PC-9 (cell line): ENCODE data around the gene SLC16A14. TPM values are rescaled to one million over a fixed set of nuclear protein-coding genes. Genes with fewer than 3 reads are reported as not detected.

Source experiments
- BruUV-seq: library from RNA; stranded (reverse); fragments of 400-500 nt; replicated peaks from 2 replicates; lab custom pipeline; 2021; lab: Mats Ljungman, UMichigan
- CTCF ChIA-PET: fragments of 300-600 bp; sonication (Branson Sonifier 250); formaldehyde crosslinking; loops from one replicate; lab custom pipeline; 2022; ENCODE audit warnings: antibody characterized with exemption; lab: Charles Lee
- POLR2A ChIA-PET: fragments of 300-600 bp; sonication (Branson Sonifier 250); formaldehyde crosslinking; loops from one replicate; lab custom pipeline; 2022; ENCODE audit warnings: antibody characterized with exemption; ENCODE audit not compliant: unreplicated experiment; lab: Charles Lee
- DNase-seq, 2 experiments: peaks; one replicate each; pipeline versions ENCODE4 v3.0.0 to v3.0.0-alpha.2; 2015 to 2022; ENCODE audit warnings: mixed read lengths in 1 of 2
- H2AFZ ChIP-seq: fragments of 200-600 bp; sonication (generic); 2 replicates; pipeline ENCODE4 v1.8.1; 2017; ENCODE audit warnings: antibody characterized with exemption
- H3F3A ChIP-seq: fragments of 200-600 bp; sonication (generic); 2 replicates; pipeline ENCODE4 v1.8.1; 2017; ENCODE audit warnings: antibody characterized with exemption, mild to moderate bottlenecking, low read depth; ENCODE audit not compliant: insufficient read depth
- H3K27ac ChIP-seq: fragments of 200-600 bp; sonication (generic); 2 replicates; pipeline ENCODE4 v1.6.1; 2016; ENCODE audit warnings: mixed run types
- H3K27me3 ChIP-seq: fragments of 200-600 bp; sonication (generic); 2 replicates; pipeline ENCODE4 v1.6.1; 2016; ENCODE audit warnings: low read depth, mixed run types; ENCODE audit not compliant: insufficient read depth
- H3K36me3 ChIP-seq: fragments of 200-600 bp; sonication (generic); 2 replicates; pipeline ENCODE4 v1.6.1; 2016; ENCODE audit warnings: low read depth, mixed run types
- H3K4me1 ChIP-seq: fragments of 200-600 bp; sonication (generic); replicated peaks from 2 replicates; pipeline ENCODE4 v1.6.1; 2016; ENCODE audit warnings: mixed run types; ENCODE audit not compliant: insufficient read depth
- H3K4me2 ChIP-seq: fragments of 200-600 bp; sonication (generic); 2 replicates; pipeline ENCODE4 v1.6.1; 2017; ENCODE audit warnings: mixed run types
- H3K4me3 ChIP-seq: fragments of 200-600 bp; sonication (generic); 2 replicates; pipeline ENCODE4 v1.6.1; 2016; ENCODE audit warnings: mixed run types
- H3K79me2 ChIP-seq: fragments of 200-600 bp; sonication (generic); 2 replicates; pipeline ENCODE4 v1.6.1; 2017; ENCODE audit warnings: low read depth, mixed run types
- H3K9me2 ChIP-seq: fragments of 200-600 bp; sonication (generic); 2 replicates; pipeline ENCODE4 v1.8.1; 2017; ENCODE audit warnings: mild to moderate bottlenecking; ENCODE audit not compliant: insufficient read depth
- H3K9me3 ChIP-seq: fragments of 200-600 bp; sonication (generic); 2 replicates; pipeline ENCODE4 v1.8.1; 2016; ENCODE audit warnings: low read depth; ENCODE audit not compliant: insufficient read depth
- H4K20me1 ChIP-seq: fragments of 200-600 bp; sonication (generic); 2 replicates; pipeline ENCODE4 v1.8.1; 2017; ENCODE audit not compliant: insufficient read depth
- EZH2 ChIP-seq: fragments of 200-600 bp; sonication (generic); IDR thresholded peaks from 2 replicates; pipeline ENCODE4 v1.8.0; 2017; ENCODE audit warnings: antibody characterized with exemption, low read depth
- intact Hi-C: fragments of 100-400 bp; cut with micrococcal nuclease; formaldehyde crosslinking; loops from one replicate; pipeline ENCODE4 v1.10.0; 2022; ENCODE audit not compliant: unreplicated experiment
- total RNA-seq: library from RNA; stranded (reverse); gene quantifications from 2 replicates; pipeline ENCODE4 v1.2.3, GENCODE V29; 2021
- TF ChIP-seq, protein P1 (sequence below): fragments of 200-600 bp; sonication (generic); conservative IDR thresholded peaks from 2 replicates; pipeline ENCODE4 v1.6.1; 2017; ENCODE audit warnings: mixed run types, antibody characterized with exemption, mild to moderate bottlenecking, moderate library complexity

Gene SLC16A14
- total RNA-seq, 1 experiment from 2014 or later: 0.57 TPM

DNA sequence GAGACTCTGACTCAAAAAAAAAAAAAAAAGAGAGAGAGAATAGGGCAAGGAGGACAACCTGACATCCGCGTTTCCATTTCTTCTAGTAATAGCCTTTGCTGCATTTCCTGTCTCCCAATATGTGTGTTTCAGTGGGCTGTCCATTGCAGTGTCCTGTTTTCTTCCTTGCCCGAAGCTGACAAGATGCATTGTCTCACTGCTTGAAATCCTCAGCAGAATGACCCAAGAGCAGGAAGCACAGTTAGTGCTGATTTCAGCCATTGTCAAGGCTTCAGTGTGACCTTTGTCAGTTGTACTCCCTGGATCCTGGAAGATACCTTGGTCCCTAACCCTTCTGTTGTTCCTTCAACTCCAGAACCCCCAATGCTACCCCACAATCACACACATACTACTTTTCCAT is 71.2 kb downstream of the SLC16A14 start:
- no peaks in the 10 kb centered on the region for H3K4me1 ChIP-seq
- ChIA-PET CTCF (no interaction called here), POLR2A (no interaction called here)
- TF ChIP-seq, protein P1, sequence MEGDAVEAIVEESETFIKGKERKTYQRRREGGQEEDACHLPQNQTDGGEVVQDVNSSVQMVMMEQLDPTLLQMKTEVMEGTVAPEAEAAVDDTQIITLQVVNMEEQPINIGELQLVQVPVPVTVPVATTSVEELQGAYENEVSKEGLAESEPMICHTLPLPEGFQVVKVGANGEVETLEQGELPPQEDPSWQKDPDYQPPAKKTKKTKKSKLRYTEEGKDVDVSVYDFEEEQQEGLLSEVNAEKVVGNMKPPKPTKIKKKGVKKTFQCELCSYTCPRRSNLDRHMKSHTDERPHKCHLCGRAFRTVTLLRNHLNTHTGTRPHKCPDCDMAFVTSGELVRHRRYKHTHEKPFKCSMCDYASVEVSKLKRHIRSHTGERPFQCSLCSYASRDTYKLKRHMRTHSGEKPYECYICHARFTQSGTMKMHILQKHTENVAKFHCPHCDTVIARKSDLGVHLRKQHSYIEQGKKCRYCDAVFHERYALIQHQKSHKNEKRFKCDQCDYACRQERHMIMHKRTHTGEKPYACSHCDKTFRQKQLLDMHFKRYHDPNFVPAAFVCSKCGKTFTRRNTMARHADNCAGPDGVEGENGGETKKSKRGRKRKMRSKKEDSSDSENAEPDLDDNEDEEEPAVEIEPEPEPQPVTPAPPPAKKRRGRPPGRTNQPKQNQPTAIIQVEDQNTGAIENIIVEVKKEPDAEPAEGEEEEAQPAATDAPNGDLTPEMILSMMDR: no peak
- TF ChIP-seq EZH2: no peak
- no peaks in the 10 kb centered on the region for H3K9me2 ChIP-seq
- H3K9me3 ChIP-seq: no peaks in the 10 kb centered on the region
- no peaks in the 10 kb centered on the region for H3K36me3 ChIP-seq
- H4K20me1 ChIP-seq: no peaks in the 10 kb centered on the region
- H3K27ac ChIP-seq: no peak overlapping the region
- no peaks in the 10 kb centered on the region for H3K27me3 ChIP-seq
- H3K79me2 ChIP-seq: no peaks in the 10 kb centered on the region
- no peaks in the 10 kb centered on the region for H3F3A ChIP-seq
- H3K4me3 ChIP-seq: no peak overlapping the region
- no TSS peak for BruUV-seq
- intact Hi-C loops: no loop called here
- no peak overlapping the region for H2AFZ ChIP-seq
- H3K4me2 ChIP-seq: no peak overlapping the region
- DNase-seq: no peak

DNA sequence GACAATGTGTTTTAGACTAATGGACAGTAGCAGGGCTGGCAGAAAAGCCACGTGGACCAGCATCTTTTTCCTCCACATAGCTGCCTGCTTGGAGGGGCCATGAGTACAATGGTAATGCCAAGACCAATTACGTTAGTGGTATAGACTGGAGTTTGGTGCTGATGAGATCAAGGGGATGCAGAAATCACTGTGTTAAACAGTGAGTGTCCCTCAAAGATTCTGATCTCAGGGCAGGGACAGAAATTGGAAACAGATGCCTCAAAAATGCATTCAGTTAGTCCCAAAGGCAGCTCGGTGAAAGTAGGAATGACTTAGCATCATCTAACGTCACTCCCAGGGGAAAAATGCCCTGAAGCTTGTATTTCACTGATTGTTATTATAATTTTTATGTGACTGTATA is 72.4 kb downstream of the SLC16A14 start:
- CTCF ChIA-PET: no interaction called here

DNA sequence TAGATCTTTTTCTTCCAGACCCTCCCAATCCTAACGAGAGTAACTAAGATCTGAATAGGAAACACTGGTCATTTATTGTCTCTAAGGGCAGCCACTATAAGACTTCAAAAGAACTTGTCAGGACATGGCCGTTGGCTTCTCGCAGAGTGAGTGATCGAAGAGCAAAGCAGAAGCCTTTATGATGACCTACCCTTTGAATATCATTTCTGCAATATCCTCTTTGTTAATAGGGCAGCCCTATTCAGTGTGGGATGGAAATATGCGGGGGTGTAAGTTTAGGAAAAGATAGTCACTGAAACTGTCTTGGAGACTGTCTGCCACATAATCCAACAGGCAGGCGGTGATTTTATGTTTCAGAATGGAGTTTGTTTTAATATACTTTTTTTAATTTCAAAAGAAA is 75.5 kb downstream of the SLC16A14 start:
- H3K27me3 ChIP-seq: no peaks in the 10 kb centered on the region
- no peaks in the 10 kb centered on the region for H3K9me2 ChIP-seq
- TF ChIP-seq EZH2: no peak
- TF ChIP-seq, protein P1: no peak
- no peaks in the 10 kb centered on the region for H3K9me3 ChIP-seq
- BruUV-seq: no TSS peak
- H2AFZ ChIP-seq: no peak overlapping the region
- no peak overlapping the region for H3K4me3 ChIP-seq
- H3K79me2 ChIP-seq: no peaks in the 10 kb centered on the region
- no peak overlapping the region for H3K27ac ChIP-seq
- H3K4me2 ChIP-seq: no peak overlapping the region
- ChIA-PET POLR2A (interaction anchor here (0.7 kb wide), 1 partner anchor 1324 kb away, joined by 4 read pairs; no protein-coding TSS in a partner anchor), CTCF (no interaction called here)
- no peaks in the 10 kb centered on the region for H3F3A ChIP-seq
- intact Hi-C loops: no loop called here
- H3K36me3 ChIP-seq: no peaks in the 10 kb centered on the region
- no peaks in the 10 kb centered on the region for H3K4me1 ChIP-seq
- DNase-seq: no peak
- H4K20me1 ChIP-seq: no peaks in the 10 kb centered on the region

More for the DNA sequence above, 72.4 kb downstream of the SLC16A14 start:
- Histone ChIP-seq H4K20me1 (no peaks in the 10 kb centered on the region), H3F3A (no peaks in the 10 kb centered on the region), H3K27me3 (no peaks in the 10 kb centered on the region), H3K4me1 (no peaks in the 10 kb centered on the region), H2AFZ (no peak overlapping the region), H3K36me3 (no peaks in the 10 kb centered on the region), H3K4me3 (no peak overlapping the region), H3K4me2 (no peak overlapping the region), H3K27ac (no peak overlapping the region), H3K9me2 (no peaks in the 10 kb centered on the region), H3K79me2 (no peaks in the 10 kb centered on the region), H3K9me3 (no peaks in the 10 kb centered on the region)
- POLR2A ChIA-PET: no interaction called here
- no TSS peak for BruUV-seq
- intact Hi-C loops: no loop called here
- DNase-seq: no peak
- TF ChIP-seq, protein P1: no peak
- no peak for TF ChIP-seq EZH2

Other genes with a start within 250 kb of the SLC16A14 start
- 139 and 226 TPM in 2 replicates for gene TRIP12, start 146.9 kb downstream of the SLC16A14 start, total RNA-seq
- 3.6 and 3.9 TPM in 2 replicates for gene FBXO36, start 146.4 kb downstream of the SLC16A14 start, total RNA-seq
- gene SP110, start 151.1 kb upstream of the SLC16A14 start, total RNA-seq: 6.8 and 10.5 TPM in 2 replicates
- 0.58 and 0.83 TPM in 2 replicates for gene SP140, start 156.8 kb upstream of the SLC16A14 start, total RNA-seq